ENCODE measurements around the gene SLC1A3.

DNA sequence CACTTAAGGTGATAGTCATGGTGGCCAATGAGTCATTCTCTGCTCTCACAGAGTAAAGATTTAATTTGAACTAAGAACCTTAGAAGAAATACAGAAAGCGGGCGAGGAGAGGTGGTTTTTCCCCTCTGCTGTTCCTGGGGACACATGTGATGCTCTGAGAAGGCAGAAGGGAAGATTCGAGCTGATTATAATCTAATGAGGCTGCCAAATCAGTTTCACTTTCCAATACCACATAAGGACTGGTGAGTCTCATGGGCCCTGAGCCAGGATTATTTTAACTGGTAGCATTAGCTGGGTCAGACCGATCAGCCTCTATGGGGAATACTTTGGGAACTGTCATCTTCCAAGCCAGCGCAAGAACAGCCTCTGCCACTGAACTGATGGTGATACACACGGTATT, 116.5 kb downstream of the SLC1A3 start:
- TF ChIP-seq ZNF274 (IDR thresholded peaks at IDR 0.05; ENCODE audit: low read depth, low read length) (no peak), YY1 (IDR thresholded peaks at IDR 0.05; ENCODE audit: insufficient read depth, insufficient read length) (no peak), SUZ12 (IDR thresholded peaks at IDR 0.05; ENCODE audit: extremely low read depth, insufficient read depth, insufficient read length) (no peak)
